ENCODE data around the gene EVA1A. TPM values are rescaled to one million over a fixed set of nuclear protein-coding genes. Genes with fewer than 3 reads are reported as not detected.
A peak's percentile ranks its signal among the peaks of the same experiment; 100 is the strongest.

Gene EVA1A
- total RNA-seq, 4 donors from 2014 or later: 1.3 to 1.6 TPM; not detected in 2

DNA sequence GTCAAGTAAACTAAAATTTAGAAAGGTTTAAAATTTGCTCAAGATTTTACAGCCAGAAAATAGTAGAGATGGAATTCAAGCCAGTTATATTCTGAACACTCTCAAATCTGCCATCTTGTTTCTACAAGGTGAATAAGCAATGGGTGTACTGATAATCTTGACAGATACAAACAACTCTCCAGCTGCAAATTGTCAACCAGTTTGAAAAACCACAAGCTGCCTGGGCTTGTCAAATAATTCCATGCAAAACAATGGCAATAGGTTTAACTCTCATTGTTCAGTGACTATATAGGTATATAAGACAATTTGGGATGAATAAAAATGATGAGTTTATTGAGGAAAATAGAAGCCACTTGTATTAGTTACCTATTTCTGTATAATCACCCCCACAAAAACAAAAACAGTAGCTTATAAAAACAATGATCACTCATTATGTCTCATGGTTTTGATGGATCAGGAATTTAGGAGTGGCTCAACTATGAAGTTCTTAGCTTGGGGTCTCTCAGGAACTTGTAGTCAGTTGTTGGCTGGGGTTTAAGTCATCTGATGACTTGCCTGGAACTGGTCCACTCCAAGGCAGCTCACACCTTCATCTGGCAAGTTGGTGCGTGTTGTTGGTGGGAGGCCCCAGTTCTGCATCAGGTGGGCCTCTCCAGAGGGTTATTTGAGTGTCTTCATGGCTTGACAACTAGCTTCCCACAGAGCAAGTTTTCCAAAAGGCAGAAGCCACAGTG, 12.6 kb upstream of the EVA1A start:
- TF ChIP-seq POLR2A (IDR thresholded peaks at IDR 0.05) (no peak), EP300 (IDR thresholded peaks at IDR 0.05) (no peak)
- TF ChIP-seq, protein P1, sequence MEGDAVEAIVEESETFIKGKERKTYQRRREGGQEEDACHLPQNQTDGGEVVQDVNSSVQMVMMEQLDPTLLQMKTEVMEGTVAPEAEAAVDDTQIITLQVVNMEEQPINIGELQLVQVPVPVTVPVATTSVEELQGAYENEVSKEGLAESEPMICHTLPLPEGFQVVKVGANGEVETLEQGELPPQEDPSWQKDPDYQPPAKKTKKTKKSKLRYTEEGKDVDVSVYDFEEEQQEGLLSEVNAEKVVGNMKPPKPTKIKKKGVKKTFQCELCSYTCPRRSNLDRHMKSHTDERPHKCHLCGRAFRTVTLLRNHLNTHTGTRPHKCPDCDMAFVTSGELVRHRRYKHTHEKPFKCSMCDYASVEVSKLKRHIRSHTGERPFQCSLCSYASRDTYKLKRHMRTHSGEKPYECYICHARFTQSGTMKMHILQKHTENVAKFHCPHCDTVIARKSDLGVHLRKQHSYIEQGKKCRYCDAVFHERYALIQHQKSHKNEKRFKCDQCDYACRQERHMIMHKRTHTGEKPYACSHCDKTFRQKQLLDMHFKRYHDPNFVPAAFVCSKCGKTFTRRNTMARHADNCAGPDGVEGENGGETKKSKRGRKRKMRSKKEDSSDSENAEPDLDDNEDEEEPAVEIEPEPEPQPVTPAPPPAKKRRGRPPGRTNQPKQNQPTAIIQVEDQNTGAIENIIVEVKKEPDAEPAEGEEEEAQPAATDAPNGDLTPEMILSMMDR (IDR thresholded peaks at IDR 0.05): no peak
- peaks cover 0 to 12% (median 0%) of the 10 kb centered on the region in 4 donors for H3K4me1 ChIP-seq
- H3K4me3 ChIP-seq: no peak overlapping the region
- no peaks in the 10 kb centered on the region for H3K36me3 ChIP-seq
- H3K27ac ChIP-seq: no peak overlapping the region
- H3K27me3 ChIP-seq: no peaks in the 10 kb centered on the region
- DNase-seq (ENCODE audit: low spot score in 2 of 2): no peak
- WGBS, 2 donors: 93 to 100% methylated on average over 1 of the region's 1 CpG
- H3K9me3 ChIP-seq: no peaks in the 10 kb centered on the region

DNA sequence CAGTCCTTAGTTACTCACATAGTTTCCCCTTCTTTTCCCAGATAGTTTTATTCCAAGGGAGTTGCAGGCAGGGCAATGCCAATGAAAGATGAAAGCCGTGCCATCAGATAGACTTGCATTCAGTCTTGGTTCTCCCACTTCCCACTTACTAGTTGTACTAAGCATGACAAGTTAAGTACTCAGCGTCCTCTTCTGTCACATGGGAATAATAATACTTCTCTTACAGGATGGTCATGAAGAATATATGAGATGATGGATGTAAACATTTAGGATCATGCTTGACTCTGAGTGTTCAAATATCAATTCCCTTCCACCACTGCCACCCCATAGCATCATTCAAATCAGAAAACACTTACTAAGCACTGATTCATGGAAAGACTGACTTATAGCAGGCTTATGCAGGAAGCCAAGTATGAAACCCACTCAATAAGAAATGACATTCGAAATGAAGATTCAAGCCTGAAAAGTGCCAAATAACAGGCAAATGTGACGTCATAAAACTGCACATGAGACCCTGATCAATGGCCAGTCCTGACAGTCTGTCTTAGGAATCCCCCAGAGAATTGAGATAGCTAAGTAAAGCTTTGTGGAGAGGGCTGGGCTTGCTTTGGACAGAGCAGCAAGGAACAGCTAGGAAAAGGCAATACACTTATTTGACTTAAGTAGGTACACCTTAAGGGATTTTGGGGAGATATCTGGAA, 11.1 kb upstream of the EVA1A start:
- peaks cover 0 to 12% (median 0%) of the 10 kb centered on the region in 4 donors for H3K4me1 ChIP-seq
- WGBS, 2 donors: 72 to 76% methylated on average over 4 of the region's 4 CpGs
- no peaks in the 10 kb centered on the region for H3K27me3 ChIP-seq
- no peak overlapping the region for H3K4me3 ChIP-seq
- peak overlapping the region in 2 of 4 donors; percentile 19 to 66 for H3K27ac ChIP-seq
- no peaks in the 10 kb centered on the region for H3K9me3 ChIP-seq
- DNase-seq (ENCODE audit: low spot score in 2 of 2): no peak
- TF ChIP-seq, protein P1 (IDR thresholded peaks at IDR 0.05): no peak
- TF ChIP-seq EP300 (IDR thresholded peaks at IDR 0.05): no peak
- no peak for TF ChIP-seq POLR2A (IDR thresholded peaks at IDR 0.05)
- H3K36me3 ChIP-seq: no peaks in the 10 kb centered on the region

DNA sequence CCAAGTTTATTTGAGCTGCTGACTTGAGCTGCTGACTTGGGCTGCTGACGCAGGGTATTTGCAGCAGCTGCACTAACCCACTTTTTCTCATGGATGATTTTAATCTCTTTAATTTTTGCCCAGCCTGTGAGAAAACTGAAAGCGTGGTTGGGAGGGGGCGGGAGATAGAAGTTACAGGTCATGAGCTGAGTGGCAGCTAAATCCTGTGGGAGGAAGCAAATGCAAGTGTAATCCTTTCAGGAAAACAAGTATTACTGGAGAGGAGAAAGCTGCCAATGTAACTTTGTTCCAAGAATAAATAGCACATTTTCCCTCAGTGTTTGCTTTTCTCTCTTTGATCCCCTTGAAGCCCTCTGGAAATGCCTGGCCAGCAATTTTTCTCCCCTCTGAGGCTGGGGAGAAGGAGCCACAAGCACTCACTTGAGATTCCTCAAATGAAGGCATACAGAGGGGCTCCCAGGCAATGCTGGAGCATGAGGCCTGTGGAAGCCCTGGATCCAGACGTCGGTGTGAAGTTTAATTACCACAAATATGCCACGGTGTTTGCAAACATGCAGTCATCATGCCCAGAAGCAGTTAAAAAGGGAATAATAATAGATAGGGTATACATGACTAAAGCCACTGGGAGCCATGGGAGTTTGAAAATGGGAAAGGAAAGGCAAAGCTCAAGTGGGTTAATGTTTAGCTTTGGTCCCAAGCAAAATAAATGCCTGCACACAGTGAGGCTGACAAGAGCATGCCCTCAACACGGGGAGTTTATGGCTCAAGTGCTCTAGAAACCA, 10.4 kb upstream of the EVA1A start:
- WGBS, 2 donors: 10 to 25% methylated on average over 7 of the region's 7 CpGs
- TF ChIP-seq EP300 (IDR thresholded peaks at IDR 0.05) (peak in 1 of 2 donors; percentile 29), POLR2A (IDR thresholded peaks at IDR 0.05) (no peak)
- TF ChIP-seq, protein P1 (IDR thresholded peaks at IDR 0.05): no peak
- DNase-seq (ENCODE audit: low spot score in 2 of 2): no peak
- Histone ChIP-seq H3K36me3 (no peaks in the 10 kb centered on the region), H3K9me3 (no peaks in the 10 kb centered on the region), H3K27ac (peak overlapping the region in 2 of 4 donors; percentile 19 to 66), H3K4me1 (peaks cover 0 to 12% (median 0%) of the 10 kb centered on the region in 4 donors), H3K4me3 (no peak overlapping the region), H3K27me3 (no peaks in the 10 kb centered on the region)

DNA sequence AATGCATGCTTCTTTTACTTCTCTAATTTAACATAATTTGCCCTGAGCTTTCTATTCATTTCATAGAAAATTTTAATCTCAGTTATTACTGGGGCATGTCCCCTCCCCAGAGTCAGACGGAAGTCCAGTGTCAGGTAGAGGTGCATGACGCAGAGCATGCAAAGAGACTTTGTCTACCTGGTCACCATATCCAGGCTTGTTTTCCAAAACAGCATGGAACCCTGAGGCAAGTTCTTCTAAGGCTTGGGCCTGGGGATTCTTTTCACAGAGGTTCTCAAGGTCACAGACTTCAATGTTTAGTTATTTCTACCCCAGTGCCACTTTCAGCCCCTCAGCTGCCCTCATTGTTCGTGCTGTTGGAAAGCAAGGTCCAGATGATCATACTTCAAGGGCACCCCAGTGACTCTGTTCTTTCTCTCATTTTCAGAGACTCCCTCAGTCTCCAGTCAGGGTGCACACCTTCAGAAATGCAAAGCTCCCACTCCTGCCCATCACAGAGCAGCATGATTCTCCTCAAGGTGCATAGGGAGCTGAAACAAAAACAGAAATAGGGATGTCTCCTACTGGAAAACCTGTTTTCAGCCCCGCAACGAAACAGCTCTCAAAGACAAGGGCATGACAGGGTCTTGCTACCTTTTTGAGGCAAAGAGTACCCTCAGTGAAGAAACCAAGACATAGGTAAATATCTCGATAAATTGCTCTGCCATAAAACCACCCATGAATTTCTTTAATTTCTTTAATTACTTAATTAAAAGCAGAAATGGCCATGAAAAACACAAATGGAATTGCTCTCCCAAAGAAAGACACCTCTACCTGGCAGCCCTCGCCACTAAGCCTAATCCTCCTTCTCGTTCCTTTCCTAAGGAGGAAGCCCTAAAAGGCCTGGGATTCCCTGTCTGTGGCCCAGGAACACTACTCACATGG, 9.5 kb upstream of the EVA1A start:
- H3K9me3 ChIP-seq: no peaks in the 10 kb centered on the region
- no peaks in the 10 kb centered on the region for H3K27me3 ChIP-seq
- no peak for DNase-seq (ENCODE audit: low spot score in 2 of 2)
- H3K4me3 ChIP-seq: no peak overlapping the region
- no peaks in the 10 kb centered on the region for H3K36me3 ChIP-seq
- peak overlapping the region in 1 of 4 donors; percentile 66 for H3K27ac ChIP-seq
- H3K4me1 ChIP-seq: peaks cover 0 to 12% (median 0%) of the 10 kb centered on the region in 4 donors
- WGBS, 2 donors: 76 to 83% methylated on average over 8 of the region's 8 CpGs
- TF ChIP-seq POLR2A (IDR thresholded peaks at IDR 0.05): no peak
- no peak for TF ChIP-seq EP300 (IDR thresholded peaks at IDR 0.05)
- TF ChIP-seq, protein P1 (IDR thresholded peaks at IDR 0.05): no peak

Data from tibial nerve (tissue), 4 donors.